HUES48 (cell line): ENCODE measurements around the gene CHD5.

ENCODE experiments used
- H3K27ac ChIP-seq: one replicate; pipeline ENCODE4 v1.7.0; 2013; ENCODE audit warnings: low read depth, low read length, inconsistent platforms
- H3K27me3 ChIP-seq: 2 replicates; pipeline ENCODE4 v1.6.1; 2013; ENCODE audit warnings: mild to moderate bottlenecking, low read length; ENCODE audit not compliant: control insufficient read depth, insufficient read depth
- H3K36me3 ChIP-seq: 2 replicates; pipeline ENCODE4 v1.6.1; 2013; ENCODE audit warnings: low read length; ENCODE audit not compliant: control insufficient read depth, insufficient read depth
- H3K4me1 ChIP-seq: 2 replicates; pipeline ENCODE4 v1.6.1; 2013; ENCODE audit warnings: mild to moderate bottlenecking, low read length; ENCODE audit not compliant: control insufficient read depth, insufficient read depth
- H3K4me3 ChIP-seq: 2 replicates; pipeline ENCODE4 v1.5.1; 2013; ENCODE audit warnings: mild to moderate bottlenecking, low read depth, low read length
- H3K9ac ChIP-seq: 2 replicates; pipeline ENCODE4 v1.6.1; 2013; ENCODE audit warnings: mild to moderate bottlenecking, low read depth, low read length, moderate library complexity
- H3K9me3 ChIP-seq: 2 replicates; pipeline ENCODE4 v1.6.1; 2013; ENCODE audit warnings: low read length; ENCODE audit not compliant: control insufficient read depth, insufficient read depth

Gene CHD5

GRCh38 chr1:6108937-6109614, 71.0 kb downstream of the CHD5 start:
- Histone ChIP-seq H3K9me3 (no peaks in the 10 kb centered on the region), H3K36me3 (no peaks in the 10 kb centered on the region), H3K9ac (no peak overlapping the region), H3K4me3 (no peak overlapping the region), H3K27ac (no peak overlapping the region), H3K27me3 (no peaks in the 10 kb centered on the region), H3K4me1 (no peaks in the 10 kb centered on the region)

GRCh38 chr1:6108476-6108875, 71.6 kb downstream of the CHD5 start:
- Histone ChIP-seq H3K4me3 (no peak overlapping the region), H3K27ac (no peak overlapping the region), H3K9me3 (no peaks in the 10 kb centered on the region), H3K9ac (no peak overlapping the region), H3K4me1 (no peaks in the 10 kb centered on the region), H3K36me3 (no peaks in the 10 kb centered on the region), H3K27me3 (no peaks in the 10 kb centered on the region)

GRCh38 chr1:6107409-6108356, 72.4 kb downstream of the CHD5 start:
- H3K4me3 ChIP-seq = no peak overlapping the region
- no peaks in the 10 kb centered on the region for H3K4me1 ChIP-seq
- no peaks in the 10 kb centered on the region for H3K27me3 ChIP-seq
- no peak overlapping the region for H3K27ac ChIP-seq
- no peaks in the 10 kb centered on the region for H3K36me3 ChIP-seq
- H3K9ac ChIP-seq = no peak overlapping the region
- no peaks in the 10 kb centered on the region for H3K9me3 ChIP-seq

- no peaks in the 10 kb centered on the region for H3K9me3 ChIP-seq
- H3K4me3 ChIP-seq = no peak overlapping the region
- no peaks in the 10 kb centered on the region for H3K36me3 ChIP-seq
- no peaks in the 10 kb centered on the region for H3K4me1 ChIP-seq
- no peak overlapping the region for H3K9ac ChIP-seq
- no peak overlapping the region for H3K27ac ChIP-seq
- H3K27me3 ChIP-seq = no peaks in the 10 kb centered on the region
These were observed 73.1 kb downstream of the CHD5 start for GRCh38 chr1:6106977-6107376.

- H3K27ac ChIP-seq = no peak overlapping the region
- H3K36me3 ChIP-seq = no peaks in the 10 kb centered on the region
- H3K4me3 ChIP-seq = no peak overlapping the region
- no peaks in the 10 kb centered on the region for H3K4me1 ChIP-seq
- H3K9me3 ChIP-seq = no peaks in the 10 kb centered on the region
- no peaks in the 10 kb centered on the region for H3K27me3 ChIP-seq
- no peak overlapping the region for H3K9ac ChIP-seq
These were observed 73.8 kb downstream of the CHD5 start for GRCh38 chr1:6106321-6106731.

- no peaks in the 10 kb centered on the region for H3K4me1 ChIP-seq
- H3K27ac ChIP-seq = no peak overlapping the region
- no peak overlapping the region for H3K9ac ChIP-seq
- no peaks in the 10 kb centered on the region for H3K36me3 ChIP-seq
- no peaks in the 10 kb centered on the region for H3K9me3 ChIP-seq
- no peaks in the 10 kb centered on the region for H3K27me3 ChIP-seq
- no peak overlapping the region for H3K4me3 ChIP-seq
These were observed 74.4 kb downstream of the CHD5 start for GRCh38 chr1:6105763-6106162.

- H3K27ac ChIP-seq = no peak overlapping the region
- no peaks in the 10 kb centered on the region for H3K9me3 ChIP-seq
- H3K9ac ChIP-seq = no peak overlapping the region
- H3K27me3 ChIP-seq = no peaks in the 10 kb centered on the region
- H3K36me3 ChIP-seq = no peaks in the 10 kb centered on the region
- H3K4me1 ChIP-seq = no peaks in the 10 kb centered on the region
- H3K4me3 ChIP-seq = no peak overlapping the region
These were observed 74.9 kb downstream of the CHD5 start for GRCh38 chr1:6105218-6105679.

- H3K9me3 ChIP-seq = no peaks in the 10 kb centered on the region
- no peak overlapping the region for H3K9ac ChIP-seq
- H3K27me3 ChIP-seq = no peaks in the 10 kb centered on the region
These were observed 75.5 kb downstream of the CHD5 start for GRCh38 chr1:6104631-6105030.

GRCh38 chr1:6103854-6104530, 76.1 kb downstream of the CHD5 start:
- Histone ChIP-seq H3K36me3 (no peaks in the 10 kb centered on the region), H3K4me3 (no peak overlapping the region), H3K9ac (no peak overlapping the region), H3K4me1 (no peaks in the 10 kb centered on the region), H3K27me3 (no peaks in the 10 kb centered on the region), H3K27ac (no peak overlapping the region), H3K9me3 (no peaks in the 10 kb centered on the region)

More at GRCh38 chr1:6104631-6105030, 75.5 kb downstream of the CHD5 start:
- Histone ChIP-seq H3K27ac (no peak overlapping the region), H3K4me1 (no peaks in the 10 kb centered on the region), H3K4me3 (no peak overlapping the region), H3K36me3 (no peaks in the 10 kb centered on the region)

- H3K9ac ChIP-seq = no peak overlapping the region
- H3K27ac ChIP-seq = no peak overlapping the region
- no peaks in the 10 kb centered on the region for H3K4me1 ChIP-seq
- H3K4me3 ChIP-seq = no peak overlapping the region
- no peaks in the 10 kb centered on the region for H3K36me3 ChIP-seq
- H3K27me3 ChIP-seq = no peaks in the 10 kb centered on the region
- no peaks in the 10 kb centered on the region for H3K9me3 ChIP-seq
These were observed 76.8 kb downstream of the CHD5 start for GRCh38 chr1:6103111-6103853.
